NCI-H2227 (cell line): ENCODE results near the gene MINDY1.

ENCODE experiments used
- DNase-seq: peaks from one replicate; lab custom pipeline; 2025; ENCODE audit not compliant: unreplicated experiment; lab: John Stamatoyannopoulos, UW

Gene MINDY1

DNA sequence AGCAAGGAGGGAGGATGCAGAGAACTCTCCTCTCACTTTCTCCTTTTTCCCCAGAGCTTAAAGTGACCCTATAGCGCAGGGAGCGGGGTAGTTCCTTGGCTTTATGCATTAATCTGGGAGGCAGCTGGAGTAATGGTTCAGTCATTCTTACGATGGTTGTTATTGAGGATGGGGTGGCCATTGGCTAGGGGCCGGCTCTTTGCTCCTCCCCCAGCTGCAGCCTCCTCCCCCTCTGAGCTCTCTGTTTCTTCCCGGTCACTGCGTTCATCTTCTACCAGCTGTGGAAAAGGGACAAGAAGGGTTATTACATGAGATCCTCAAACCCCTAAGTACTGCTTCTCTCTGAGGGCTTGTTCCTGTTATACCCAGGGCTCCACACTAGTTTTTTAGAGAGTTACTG lies 40.7 kb downstream of the MINDY1 start:
- no peak for DNase-seq

DNA sequence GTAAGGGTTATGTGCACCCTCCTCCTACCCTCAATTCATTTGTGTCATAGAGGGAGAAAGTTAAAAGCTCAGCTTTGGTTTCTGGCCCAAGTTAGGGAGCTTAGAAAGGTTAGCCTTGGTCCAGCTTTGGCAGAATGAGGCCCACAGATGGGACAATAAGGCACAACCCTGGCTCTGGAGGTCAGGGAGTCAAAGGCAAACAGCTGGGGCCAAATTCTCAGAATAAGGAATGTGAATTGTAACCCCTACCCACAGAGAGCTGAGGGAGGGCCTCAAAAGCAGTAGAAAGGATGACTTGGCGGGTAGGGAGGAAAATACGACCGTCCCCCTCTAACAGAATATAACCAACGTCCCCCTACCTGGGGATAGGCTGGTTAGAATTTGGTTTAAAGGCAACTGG lies 41.1 kb downstream of the MINDY1 start:
- no peak for DNase-seq

DNA sequence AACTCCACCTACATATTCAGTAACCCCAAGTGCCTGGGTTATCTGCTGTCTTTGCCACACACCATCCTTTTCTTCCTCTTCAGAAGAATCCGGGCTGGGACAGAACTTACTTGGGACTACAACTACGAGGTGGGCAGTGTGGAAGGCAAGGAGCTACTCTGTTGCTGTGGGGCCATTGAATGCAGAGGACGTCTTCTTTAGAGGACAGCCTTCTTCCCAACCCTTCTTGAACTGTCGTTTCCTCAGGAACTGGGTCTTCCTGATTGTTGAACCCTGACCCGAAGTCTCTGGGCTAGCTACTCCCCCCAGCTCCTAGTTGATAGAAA lies 42.6 kb downstream of the MINDY1 start:
- DNase-seq = no peak

DNA sequence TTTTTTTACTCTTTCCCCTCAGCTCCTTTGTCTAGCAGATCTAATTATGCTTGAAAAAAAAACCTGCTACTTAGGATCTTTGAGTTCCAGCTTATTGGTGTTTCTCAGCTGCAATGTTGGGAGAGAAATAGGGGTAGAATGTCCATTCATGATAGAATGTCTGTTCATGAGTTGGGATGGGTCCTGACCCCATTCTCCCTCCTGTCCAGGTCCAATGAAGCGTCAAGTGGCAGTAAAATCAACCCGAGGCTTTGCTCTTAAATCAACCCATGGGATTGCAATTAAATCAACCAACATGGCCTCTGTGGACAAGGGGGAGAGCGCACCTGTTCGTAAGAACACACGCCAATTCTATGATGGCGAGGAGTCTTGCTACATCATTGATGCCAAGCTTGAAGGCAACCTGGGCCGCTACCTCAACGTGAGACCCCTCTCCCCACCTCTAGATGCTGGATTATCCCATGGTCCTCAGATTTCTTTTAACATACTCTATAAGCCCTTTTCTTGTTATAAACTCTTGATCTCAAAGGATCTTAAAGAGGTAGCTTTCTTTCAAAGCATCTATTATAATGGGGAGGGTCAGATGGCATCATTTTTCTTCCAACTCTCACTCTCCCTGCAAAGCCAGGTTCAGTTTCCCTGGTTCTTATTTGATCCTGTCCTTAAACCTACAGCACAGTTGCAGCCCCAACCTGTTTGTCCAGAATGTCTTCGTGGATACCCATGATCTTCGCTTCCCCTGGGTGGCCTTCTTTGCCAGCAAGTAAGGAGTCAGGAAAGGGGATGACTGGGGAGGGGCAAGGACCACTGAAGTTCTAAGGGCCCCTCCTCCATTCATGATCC lies 43.2 kb downstream of the MINDY1 start:
- no peak for DNase-seq

DNA sequence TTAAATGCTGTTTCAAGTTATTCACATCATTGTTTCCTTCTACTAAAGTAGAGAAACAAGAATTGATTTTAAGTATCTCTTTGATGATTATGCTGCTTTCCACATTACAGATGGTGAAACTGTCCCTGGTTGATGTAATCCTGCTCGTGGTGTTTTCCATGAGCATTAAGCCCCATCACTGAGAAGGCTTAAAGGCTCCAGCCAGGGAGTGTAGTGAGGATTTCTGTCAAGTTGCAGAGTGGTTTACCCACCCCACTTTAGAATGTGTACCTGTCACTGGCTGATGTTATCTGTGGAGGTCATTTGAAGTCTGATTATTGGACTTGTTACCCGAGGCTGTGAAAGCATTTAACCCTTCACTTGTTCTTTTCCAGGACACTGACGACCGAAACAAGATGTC lies 44.9 kb downstream of the MINDY1 start:
- DNase-seq = no peak

DNA sequence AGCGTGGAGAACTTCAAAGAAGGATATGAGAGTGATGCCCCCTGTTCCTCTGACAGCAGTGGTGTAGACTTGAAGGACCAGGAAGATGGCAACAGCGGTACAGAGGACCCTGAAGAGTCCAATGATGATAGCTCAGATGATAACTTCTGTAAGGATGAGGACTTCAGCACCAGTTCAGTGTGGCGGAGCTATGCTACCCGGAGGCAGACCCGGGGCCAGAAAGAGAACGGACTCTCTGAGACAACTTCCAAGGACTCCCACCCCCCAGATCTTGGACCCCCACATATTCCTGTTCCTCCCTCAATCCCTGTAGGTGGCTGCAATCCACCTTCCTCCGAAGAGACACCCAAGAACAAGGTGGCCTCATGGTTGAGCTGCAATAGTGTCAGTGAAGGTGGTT lies 46.1 kb downstream of the MINDY1 start:
- no peak for DNase-seq

DNA sequence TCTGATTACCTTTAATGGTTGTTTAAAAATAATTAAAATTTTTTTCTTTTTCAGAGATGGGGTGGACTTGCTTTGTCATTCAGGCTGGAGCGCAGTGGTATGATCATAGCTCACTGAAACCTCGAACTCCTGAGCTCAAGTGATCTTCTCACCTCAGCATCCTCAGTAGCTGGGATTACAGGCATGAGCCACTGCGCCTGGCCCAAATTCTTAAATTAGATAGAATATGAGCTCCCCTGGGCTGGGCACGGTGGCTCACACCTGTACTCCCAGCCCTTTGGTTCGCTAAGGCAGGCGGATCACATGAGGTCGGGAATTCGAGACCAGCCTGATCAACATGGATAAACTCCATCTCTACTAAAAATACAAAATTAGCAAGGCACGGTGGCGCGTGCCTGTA lies 49.0 kb downstream of the MINDY1 start:
- DNase-seq = no peak

DNA sequence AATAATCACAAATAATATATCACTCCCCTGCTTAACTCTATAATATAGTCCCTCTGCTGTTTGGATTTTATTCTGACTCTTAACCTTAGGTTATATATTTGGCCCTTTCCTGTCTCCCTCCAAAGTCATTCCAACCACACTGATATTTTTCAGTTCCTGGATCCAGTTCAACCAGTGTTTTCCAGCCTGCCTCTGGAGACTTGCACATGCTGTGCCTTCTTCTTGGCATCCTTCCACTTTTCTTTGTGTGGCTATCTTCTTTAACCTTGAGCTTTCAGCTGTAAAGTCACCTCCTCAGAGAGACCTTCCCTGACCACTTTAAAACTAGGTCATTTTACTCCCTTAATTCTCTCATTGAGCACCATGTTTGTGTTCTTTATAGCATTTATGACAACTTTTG lies 51.4 kb downstream of the MINDY1 start:
- no peak for DNase-seq

DNA sequence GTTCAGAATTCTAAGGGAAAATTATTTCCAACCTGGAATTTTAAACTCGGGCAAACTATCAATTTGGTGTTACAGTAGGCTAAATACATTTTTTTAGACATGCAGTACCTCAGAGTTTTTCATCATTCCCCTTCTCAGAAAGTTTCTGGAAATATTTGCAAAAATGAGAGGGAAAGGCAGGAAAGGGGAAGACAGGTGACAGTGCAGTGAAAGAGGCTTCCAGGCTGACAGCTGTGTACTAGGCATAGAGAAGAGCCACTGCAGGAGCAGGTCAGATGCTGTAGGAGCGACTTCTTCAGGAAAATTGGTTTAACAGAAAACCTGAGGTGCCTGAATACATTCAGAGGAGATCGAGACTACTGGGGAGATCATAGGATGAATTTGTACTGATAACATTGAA lies 52.0 kb downstream of the MINDY1 start:
- no peak for DNase-seq
